Testis (tissue), 3 donors: Measurements from ENCODE around the gene LTA4H. TPM values are rescaled to one million over a fixed set of nuclear protein-coding genes. Genes with fewer than 3 reads are reported as not detected.

Source experiments
- DNase-seq: peaks from one replicate; pipeline ENCODE4 v3.0.0-alpha.2; 2019
- H3K27ac ChIP-seq, 2 donors: fragments of 200-600 bp; sonication (generic); one replicate each; pipeline ENCODE4 v1.5.1; 2019
- H3K27me3 ChIP-seq: fragments of 200-600 bp; sonication (generic); one replicate; pipeline ENCODE4 v1.5.1; 2019
- H3K36me3 ChIP-seq: fragments of 200-600 bp; sonication (generic); one replicate; pipeline ENCODE4 v1.5.1; 2017; ENCODE audit warnings: low read depth; ENCODE audit errors: missing control alignments
- H3K4me1 ChIP-seq: fragments of 200-600 bp; sonication (generic); one replicate; pipeline ENCODE4 v1.5.1; 2019
- H3K4me3 ChIP-seq, 2 donors: fragments of 200-600 bp; sonication (generic); one replicate each; pipeline ENCODE4 v1.5.1; 2017 to 2019
- H3K9me3 ChIP-seq: fragments of 200-600 bp; sonication (generic); one replicate; pipeline ENCODE4 v1.5.1; 2017
- POLR2A ChIP-seq: fragments of 450-650 bp; IDR thresholded peaks from one replicate; pipeline ENCODE4 v1.6.1; 2017; ENCODE audit warnings: antibody characterized with exemption, mild to moderate bottlenecking, moderate library complexity
- WGBS, 2 donors: methylation state at CpG; one replicate each; pipeline ENCODE4 v1.1.5; 2018; 5-methylcytosine and 5-hydroxymethylcytosine counted together
- intact Hi-C: fragments of 100-400 bp; cut with DNase I; formaldehyde crosslinking; loops from one replicate; pipeline ENCODE4 v1.15.1; 2023; ENCODE audit warnings: low total_unique reads
- polyA plus RNA-seq: library from polyadenylated mRNA; stranded (reverse); fragments of 350-450 nt; fragmentation: Illumina TruSeq; extraction: RNeasy Lipid Tissue Mini Kit (QIAGEN cat#74804); gene quantifications from one replicate; pipeline ENCODE4 v1.2.3, GENCODE V29; 2014; ENCODE audit warnings: low read depth, low replicate concordance; ENCODE audit not compliant: insufficient read depth
- total RNA-seq, 2 donors: library from RNA; depleted of rRNA; stranded (reverse); fragments of >200 nt; gene quantifications; one replicate each; pipeline ENCODE4 v1.2.3, GENCODE V29; 2016
- TF ChIP-seq, protein P1 (sequence below), 3 experiments: fragments of 450-650 bp in 2 of 3; fragments of 200-600 bp in 1 of 3; sonication (generic) in 1 of 3; IDR thresholded peaks; one replicate each; pipeline ENCODE4 v1.5.1; 2016 to 2019; ENCODE audit warnings: antibody characterized with exemption in 3 of 3, mild to moderate bottlenecking in 2 of 3, moderate library complexity in 1 of 3

The LTA4H gene
- total and polyA plus RNA-seq, 3 donors from 2014 or later, result 41.5 to 62.5 (median 44.4) TPM

DNA sequence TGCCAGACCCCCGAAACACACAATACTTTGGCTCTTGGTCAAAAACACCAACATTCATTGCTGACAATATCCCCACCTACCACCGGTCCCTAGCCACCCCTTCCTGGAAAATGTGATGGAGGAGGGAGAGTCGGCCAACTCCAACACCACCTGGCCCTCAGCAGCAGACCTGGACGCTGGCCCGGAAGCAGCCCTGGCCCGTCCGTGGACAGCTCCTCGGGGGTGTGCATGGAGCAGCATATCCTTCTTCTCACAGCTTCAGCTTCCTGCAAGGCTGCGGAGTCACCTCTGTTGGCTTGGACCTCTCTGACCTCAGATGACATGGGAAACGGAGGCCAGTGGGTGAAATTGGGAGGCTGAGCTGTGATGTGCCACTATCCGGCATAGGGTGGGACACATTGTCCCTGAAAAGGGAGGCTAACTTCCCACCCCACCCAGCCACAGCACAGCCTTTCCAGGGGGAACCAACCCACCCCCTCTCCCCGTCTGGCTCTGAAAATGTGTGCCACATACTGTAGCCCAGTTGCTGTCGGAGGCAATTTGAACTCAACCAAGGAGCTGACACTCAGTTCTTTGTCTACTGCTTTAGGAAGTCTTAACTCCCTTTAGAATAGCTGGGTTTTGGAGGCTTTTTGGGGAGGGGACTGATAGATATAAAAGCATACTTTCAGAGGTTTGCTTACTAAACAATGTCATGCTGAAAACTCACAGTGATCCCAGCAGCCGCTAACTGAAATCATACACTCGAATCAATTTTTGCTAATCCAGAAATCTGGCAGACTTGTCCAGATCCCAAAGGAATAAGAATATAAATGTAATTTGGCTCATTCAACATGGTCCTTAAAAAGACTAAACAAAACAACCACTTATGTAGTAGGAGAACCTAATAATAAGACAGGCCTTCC, 43.1 kb upstream of the LTA4H start:
- intact Hi-C loops, result no loop called here
- WGBS, 2 donors, result 48 to 52% methylated on average over 8 to 15 of the region's 15 CpGs

DNA sequence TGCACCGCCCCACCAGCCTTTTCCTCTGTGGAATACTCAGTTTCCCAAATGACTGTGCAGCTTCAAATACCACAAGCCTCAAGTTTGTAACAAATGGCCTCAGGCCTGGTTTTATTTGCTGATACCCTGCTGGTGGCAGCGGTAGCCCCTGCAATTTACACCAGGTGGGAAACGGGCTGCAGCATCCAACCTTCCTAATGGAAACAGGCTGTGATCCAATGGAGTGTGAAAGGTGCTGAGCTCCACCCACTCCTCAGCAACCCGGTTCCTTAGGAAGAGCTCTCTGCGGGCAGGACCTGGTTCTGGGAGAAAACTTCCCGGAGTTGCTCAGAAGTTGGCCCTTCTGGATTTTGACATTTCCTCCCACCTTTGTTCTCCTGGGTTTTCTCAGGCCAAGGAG, 41.7 kb upstream of the LTA4H start:
- Histone ChIP-seq H3K4me1 (no peaks in the 10 kb centered on the region), H3K4me3 (no peak overlapping the region), H3K27me3 (no peaks in the 10 kb centered on the region), H3K27ac (no peak overlapping the region), H3K9me3 (no peaks in the 10 kb centered on the region), H3K36me3 (no peaks in the 10 kb centered on the region)
- intact Hi-C loops, result no loop called here
- no peak for TF ChIP-seq POLR2A
- 69 to 79% methylated on average over 6 of the region's 6 CpGs for WGBS, 2 donors
- DNase-seq, result no peak

More for the DNA sequence above, 43.1 kb upstream of the LTA4H start:
- no peak for DNase-seq
- Histone ChIP-seq H3K9me3 (no peaks in the 10 kb centered on the region), H3K4me3 (no peak overlapping the region), H3K36me3 (no peaks in the 10 kb centered on the region), H3K4me1 (no peaks in the 10 kb centered on the region), H3K27me3 (no peaks in the 10 kb centered on the region), H3K27ac (no peak overlapping the region)
- TF ChIP-seq, protein P1, sequence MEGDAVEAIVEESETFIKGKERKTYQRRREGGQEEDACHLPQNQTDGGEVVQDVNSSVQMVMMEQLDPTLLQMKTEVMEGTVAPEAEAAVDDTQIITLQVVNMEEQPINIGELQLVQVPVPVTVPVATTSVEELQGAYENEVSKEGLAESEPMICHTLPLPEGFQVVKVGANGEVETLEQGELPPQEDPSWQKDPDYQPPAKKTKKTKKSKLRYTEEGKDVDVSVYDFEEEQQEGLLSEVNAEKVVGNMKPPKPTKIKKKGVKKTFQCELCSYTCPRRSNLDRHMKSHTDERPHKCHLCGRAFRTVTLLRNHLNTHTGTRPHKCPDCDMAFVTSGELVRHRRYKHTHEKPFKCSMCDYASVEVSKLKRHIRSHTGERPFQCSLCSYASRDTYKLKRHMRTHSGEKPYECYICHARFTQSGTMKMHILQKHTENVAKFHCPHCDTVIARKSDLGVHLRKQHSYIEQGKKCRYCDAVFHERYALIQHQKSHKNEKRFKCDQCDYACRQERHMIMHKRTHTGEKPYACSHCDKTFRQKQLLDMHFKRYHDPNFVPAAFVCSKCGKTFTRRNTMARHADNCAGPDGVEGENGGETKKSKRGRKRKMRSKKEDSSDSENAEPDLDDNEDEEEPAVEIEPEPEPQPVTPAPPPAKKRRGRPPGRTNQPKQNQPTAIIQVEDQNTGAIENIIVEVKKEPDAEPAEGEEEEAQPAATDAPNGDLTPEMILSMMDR (IDR thresholded peaks at IDR 0.05), result no peak
- no peak for TF ChIP-seq POLR2A

DNA sequence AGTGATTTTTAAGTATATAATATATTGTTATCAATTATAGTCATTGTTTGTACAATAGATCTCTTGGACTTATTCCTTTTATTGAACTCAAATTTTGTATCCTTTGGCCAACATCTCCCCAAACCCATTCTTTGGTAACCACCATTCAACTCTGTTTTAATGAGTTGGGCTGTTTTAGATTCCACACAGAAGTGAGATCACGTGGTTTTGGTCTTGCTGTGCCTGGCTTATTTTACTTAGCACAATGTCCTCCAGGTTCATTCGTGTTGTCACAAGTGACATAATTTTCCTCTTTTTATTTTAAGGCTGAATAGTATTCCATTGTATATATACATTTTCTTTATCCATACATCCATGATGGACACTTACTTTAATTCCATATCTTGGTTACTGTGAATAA, 40.2 kb upstream of the LTA4H start:
- no peak for TF ChIP-seq POLR2A
- TF ChIP-seq, protein P1 (IDR thresholded peaks at IDR 0.05), result no peak
- no peaks in the 10 kb centered on the region for H3K36me3 ChIP-seq
- no peaks in the 10 kb centered on the region for H3K9me3 ChIP-seq
- H3K4me3 ChIP-seq, result no peak overlapping the region
- 81 to 85% methylated on average over 2 of the region's 2 CpGs for WGBS, 2 donors
- H3K4me1 ChIP-seq, result no peaks in the 10 kb centered on the region
- DNase-seq, result no peak
- no peak overlapping the region for H3K27ac ChIP-seq
- intact Hi-C loops, result no loop called here
- no peaks in the 10 kb centered on the region for H3K27me3 ChIP-seq

DNA sequence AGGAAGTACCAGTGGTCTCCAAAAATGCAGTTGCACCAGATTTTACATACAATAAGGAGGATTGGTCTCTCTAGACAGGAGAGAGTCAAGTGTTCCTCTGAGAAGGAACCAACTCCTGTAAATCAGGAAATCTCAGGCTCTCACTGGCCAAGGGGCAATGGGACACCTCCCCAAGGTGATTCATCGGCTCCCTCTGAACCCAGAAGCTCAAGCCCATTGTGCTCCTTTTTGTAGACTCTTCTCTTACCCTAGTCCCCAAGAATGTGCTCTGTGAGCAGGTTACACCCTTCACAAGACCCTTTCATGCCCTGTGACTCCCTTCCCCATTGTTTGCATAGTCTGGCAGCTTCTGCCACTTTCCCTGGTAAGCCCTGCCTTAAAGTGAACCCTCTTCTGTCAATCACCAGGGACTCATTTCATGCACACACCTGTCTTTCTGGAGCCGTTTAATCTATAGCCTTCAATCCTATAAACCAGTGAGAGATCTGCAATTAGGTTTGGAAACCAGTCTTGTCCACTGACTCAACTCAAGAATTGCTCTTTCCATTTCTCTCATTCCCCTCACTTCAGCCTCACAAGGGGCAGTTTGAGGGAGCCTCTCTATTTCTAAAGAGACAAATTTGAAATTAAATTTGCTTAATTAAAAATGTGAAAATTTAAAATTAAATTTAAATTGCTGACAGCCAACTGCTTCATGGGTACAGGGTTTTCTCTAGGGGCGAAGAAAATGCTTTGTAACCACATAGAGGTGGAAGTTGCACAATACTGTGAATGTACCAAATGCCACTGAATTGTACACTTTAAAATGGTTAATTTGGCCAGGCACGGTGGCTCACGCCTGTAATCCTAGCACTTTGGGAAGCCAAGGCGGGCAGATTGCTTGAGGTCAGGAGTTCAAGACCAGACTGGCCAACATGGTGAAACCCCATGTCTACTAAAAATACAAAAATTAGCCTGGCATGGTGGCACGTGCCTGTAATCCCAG, 38.3 kb upstream of the LTA4H start:
- Histone ChIP-seq H3K4me1 (no peaks in the 10 kb centered on the region), H3K27ac (no peak overlapping the region), H3K9me3 (no peaks in the 10 kb centered on the region), H3K4me3 (no peak overlapping the region), H3K27me3 (no peaks in the 10 kb centered on the region), H3K36me3 (no peaks in the 10 kb centered on the region)
- TF ChIP-seq, protein P1 (IDR thresholded peaks at IDR 0.05), result no peak
- TF ChIP-seq POLR2A, result no peak
- intact Hi-C loops, result no loop called here
- no peak for DNase-seq
- WGBS, 2 donors, result 71 to 74% methylated on average over 7 of the region's 7 CpGs
